Measurements from ENCODE around the gene LLGL2. TPM values are rescaled to one million over a fixed set of nuclear protein-coding genes. Genes with fewer than 3 reads are reported as not detected.

LLGL2 gene
- polyA plus RNA-seq, 1 donor (not counting 4 experiments of a cell fraction or from before 2014, with no cell fraction given): 13.8 TPM

- dilution Hi-C loops (cut with MboI; ENCODE audit: extremely low pct_ligation_motif_present, low sequenced_read_pairs): no loop called here
- H4K20me1 ChIP-seq (ENCODE audit: control insufficient read depth, extremely low read depth, insufficient read depth, low read length): no peaks in the 10 kb centered on the region
- H3K4me1 ChIP-seq (ENCODE audit: control insufficient read depth, extremely low read depth, insufficient read depth, low read length): peaks cover 9% of the 10 kb centered on the region
- DNase-seq (ENCODE audit: low read depth, low spot score) (no peak), FAIRE-seq (no peak)
- no peaks in the 10 kb centered on the region for H3K27me3 ChIP-seq (ENCODE audit: control insufficient read depth, extremely low read depth, insufficient read depth, low read length)
- no peak overlapping the region for H3K27ac ChIP-seq (ENCODE audit: control insufficient read depth, insufficient read depth, low read length)
- TF ChIP-seq CTCF (optimal IDR thresholded peaks at IDR 0.05 in 1 of 3, IDR thresholded peaks at IDR 0.05 in 1 of 3, conservative IDR thresholded peaks at IDR 0.05 in 1 of 3; ENCODE audit: extremely low read depth in 1 of 3, insufficient read depth in 2 of 3, low read length in 3 of 3) (no peak), EZH2 (IDR thresholded peaks at IDR 0.05; ENCODE audit: low read length) (no peak)
- H3K4me3 ChIP-seq (ENCODE audit: control insufficient read depth in 2 of 3, extremely low read depth in 1 of 3, insufficient read depth in 2 of 3, low read depth in 1 of 3, low read length in 3 of 3): peak overlapping the region; percentile 63 to 78 (median 77)
- peak overlapping the region; percentile 97 for H3K4me2 ChIP-seq (ENCODE audit: control insufficient read depth, extremely low read depth, insufficient read depth, low read depth, low read length)
- H2AFZ ChIP-seq (ENCODE audit: control insufficient read depth, low read length): peak overlapping the region; percentile 60
- H3K79me2 ChIP-seq (ENCODE audit: control insufficient read depth, insufficient read depth, low read length): no peaks in the 10 kb centered on the region
- peaks cover 7 to 11% of the 10 kb centered on the region in 2 experiments for H3K36me3 ChIP-seq (ENCODE audit: control insufficient read depth in 2 of 2, extremely low read depth in 1 of 2, insufficient read depth in 2 of 2, low read length in 2 of 2)
- no peaks in the 10 kb centered on the region for H3K9me3 ChIP-seq (ENCODE audit: control insufficient read depth, low read depth, low read length)
- peak overlapping the region; percentile 63 for H3K9ac ChIP-seq (ENCODE audit: control insufficient read depth, extremely low read depth, insufficient read depth, low read length)
- no peaks in the 10 kb centered on the region for H3K9me1 ChIP-seq (ENCODE audit: control insufficient read depth, extremely low read depth, insufficient read depth, low read length)
Observed at GRCh38 chr17:75525806-75526554, 483 bp downstream of the LLGL2 start.

DNA sequence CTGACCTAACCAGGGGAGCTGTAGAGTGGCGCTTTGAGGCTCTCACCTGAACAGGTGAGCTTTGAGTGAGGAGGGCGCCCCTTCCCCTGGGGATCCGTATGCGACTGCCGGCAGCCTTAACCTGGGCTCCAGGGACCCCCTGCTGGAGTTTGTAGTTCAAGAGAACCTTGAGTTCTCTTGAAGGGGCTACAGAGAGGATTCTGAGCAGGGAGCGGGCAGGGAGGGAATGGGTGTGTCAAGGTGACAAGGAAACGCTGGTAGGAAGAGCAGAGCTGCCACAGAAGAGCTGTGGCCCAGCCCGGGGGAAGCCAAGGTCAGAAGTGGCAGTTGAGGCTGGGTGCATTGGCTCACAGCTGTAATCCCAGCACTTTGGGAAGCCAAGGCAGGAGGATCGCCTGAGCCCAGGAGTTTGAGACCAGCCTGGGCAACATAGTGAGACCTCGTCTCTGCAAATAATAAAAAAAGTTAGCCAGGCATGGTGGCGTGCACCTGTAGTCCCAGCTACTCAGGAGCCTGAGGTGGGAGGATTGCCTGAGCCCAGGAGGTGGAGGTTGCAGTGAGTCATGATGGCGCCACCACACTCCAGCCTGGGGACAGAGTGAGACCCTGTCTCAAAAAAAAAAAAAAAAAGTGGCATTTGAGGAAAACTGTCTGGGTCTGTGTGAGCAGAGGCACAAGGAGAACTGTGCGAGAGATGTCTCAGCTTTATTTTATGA, 1.2 kb downstream of the LLGL2 start:
- Histone ChIP-seq H3K4me1 (ENCODE audit: control insufficient read depth, extremely low read depth, insufficient read depth, low read length) (peaks cover 17% of the 10 kb centered on the region), H3K4me3 (ENCODE audit: control insufficient read depth in 2 of 3, extremely low read depth in 1 of 3, insufficient read depth in 2 of 3, low read depth in 1 of 3, low read length in 3 of 3) (peak overlapping the region; percentile 63 to 78 (median 77)), H2AFZ (ENCODE audit: control insufficient read depth, low read length) (peak overlapping the region; percentile 60), H3K79me2 (ENCODE audit: control insufficient read depth, insufficient read depth, low read length) (no peaks in the 10 kb centered on the region), H3K27me3 (ENCODE audit: control insufficient read depth, extremely low read depth, insufficient read depth, low read length) (no peaks in the 10 kb centered on the region), H3K9me1 (ENCODE audit: control insufficient read depth, extremely low read depth, insufficient read depth, low read length) (no peaks in the 10 kb centered on the region), H3K27ac (ENCODE audit: control insufficient read depth, insufficient read depth, low read length) (no peak overlapping the region), H3K4me2 (ENCODE audit: control insufficient read depth, extremely low read depth, insufficient read depth, low read depth, low read length) (peak overlapping the region; percentile 97), H3K9ac (ENCODE audit: control insufficient read depth, extremely low read depth, insufficient read depth, low read length) (peak overlapping the region; percentile 63), H4K20me1 (ENCODE audit: control insufficient read depth, extremely low read depth, insufficient read depth, low read length) (no peaks in the 10 kb centered on the region), H3K9me3 (ENCODE audit: control insufficient read depth, low read depth, low read length) (no peaks in the 10 kb centered on the region), H3K36me3 (ENCODE audit: control insufficient read depth in 2 of 2, extremely low read depth in 1 of 2, insufficient read depth in 2 of 2, low read length in 2 of 2) (peaks cover 3 to 10% of the 10 kb centered on the region in 2 experiments)
- dilution Hi-C loops (cut with MboI; ENCODE audit: extremely low pct_ligation_motif_present, low sequenced_read_pairs): no loop called here
- no peak for DNase-seq (ENCODE audit: low read depth, low spot score)
- TF ChIP-seq EZH2 (IDR thresholded peaks at IDR 0.05; ENCODE audit: low read length): no peak
- no peak for TF ChIP-seq CTCF (optimal IDR thresholded peaks at IDR 0.05 in 1 of 3, IDR thresholded peaks at IDR 0.05 in 1 of 3, conservative IDR thresholded peaks at IDR 0.05 in 1 of 3; ENCODE audit: extremely low read depth in 1 of 3, insufficient read depth in 2 of 3, low read length in 3 of 3)
- FAIRE-seq: no peak

Measured in keratinocyte (primary cell).